GM12878 (cell line): Measurements from ENCODE around the gene NMT1. TPM values are rescaled to one million over a fixed set of nuclear protein-coding genes. Genes with fewer than 3 reads are reported as not detected.
A peak's percentile ranks its signal among the peaks of the same experiment; 100 is the strongest.

Source experiments
- ATAC-seq: fragments of 200-7000 bp; cut with Tn5 transposase; 3 replicates; pipeline ENCODE4 v1.9.1; 2020; ENCODE audit warnings: mild to moderate bottlenecking, moderate library complexity
- BruUV-seq: library from RNA; stranded (reverse); fragments of 400-500 nt; replicated peaks from 2 replicates; lab custom pipeline; 2021; lab: Mats Ljungman, UMichigan
- CTCF ChIA-PET: fragments of 300-600 bp; sonication (Branson Sonifier 250); formaldehyde crosslinking; extraction: SDS; loops from one replicate; lab custom pipeline; 2021; ENCODE audit warnings: inconsistent platforms; lab: Yijun Ruan, JAX
- POLR2A ChIA-PET: fragments of 350-600 bp; formaldehyde crosslinking; extraction: SDS; loops from one replicate; lab custom pipeline; 2021; ENCODE audit warnings: inconsistent platforms; lab: Charles Lee
- RAD21 ChIA-PET: fragments of 300-600 bp; sonication (Branson Sonifier 250); formaldehyde crosslinking; loops from one replicate; lab custom pipeline; 2023; ENCODE audit warnings: antibody characterized with exemption; ENCODE audit not compliant: unreplicated experiment; lab: Charles Lee
- SMC1A ChIA-PET: fragments of 300-600 bp; sonication (Branson Sonifier 250); formaldehyde crosslinking; loops from one replicate; lab custom pipeline; 2023; ENCODE audit not compliant: unreplicated experiment, uncharacterized antibody; lab: Charles Lee
- DNase-seq: peaks from one replicate; pipeline ENCODE4 v3.0.0-alpha.2; 2011; ENCODE audit warnings: low read depth, low spot score
- FAIRE-seq: peaks from 3 replicates; lab custom pipeline; 2011; peaks lifted over from hg19 to GRCh38; lab: Jason Lieb, UNC
- H2AFZ ChIP-seq: 2 replicates; pipeline ENCODE4 v1.6.0; 2011; ENCODE audit warnings: low read depth, low read length, control low read depth; ENCODE audit not compliant: control insufficient read depth
- H3K27ac ChIP-seq: 2 replicates; pipeline ENCODE4 v1.5.1; 2011; ENCODE audit warnings: control low read depth; ENCODE audit not compliant: control insufficient read depth, insufficient read depth
- H3K27me3 ChIP-seq, 2 experiments: replicated peaks in 1 of 2; 2 replicates each; pipeline versions ENCODE4 v1.6.0 to v1.6.1; 2011; ENCODE audit warnings: low read length in 1 of 2; ENCODE audit not compliant: control insufficient read depth in 2 of 2, insufficient read depth in 2 of 2
- H3K36me3 ChIP-seq, 2 experiments: 2 replicates each; pipeline ENCODE4 v1.5.1; 2011; ENCODE audit warnings: low read length in 1 of 2; ENCODE audit not compliant: control insufficient read depth in 2 of 2, insufficient read depth in 2 of 2
- H3K4me1 ChIP-seq: 2 replicates; pipeline ENCODE4 v1.6.1; 2011; ENCODE audit warnings: mild to moderate bottlenecking, low read length, moderate library complexity, mixed read lengths; ENCODE audit not compliant: control insufficient read depth, insufficient read depth
- H3K4me2 ChIP-seq: 2 replicates; pipeline ENCODE4 v1.6.0; 2011; ENCODE audit warnings: control low read depth; ENCODE audit not compliant: control insufficient read depth, insufficient read depth
- H3K4me3 ChIP-seq: fragments of 200-600 bp; sonication (generic); 2 replicates; pipeline ENCODE4 v1.5.1; 2016
- H3K79me2 ChIP-seq: 2 replicates; pipeline ENCODE4 v1.6.0; 2011; ENCODE audit warnings: low read length; ENCODE audit not compliant: control insufficient read depth, insufficient read depth
- H3K9ac ChIP-seq: 2 replicates; pipeline ENCODE4 v1.8.0; 2011; ENCODE audit warnings: low read length, control low read depth, mixed read lengths; ENCODE audit not compliant: control insufficient read depth, insufficient read depth
- H3K9me3 ChIP-seq: replicated peaks from 3 replicates; pipeline ENCODE4 v1.5.1; 2011; ENCODE audit warnings: mild to moderate bottlenecking, low read length; ENCODE audit not compliant: control insufficient read depth, insufficient read depth
- H4K20me1 ChIP-seq: 2 replicates; pipeline ENCODE4 v1.6.0; 2011; ENCODE audit not compliant: control insufficient read depth, insufficient read depth
- GATAD2B ChIP-seq: fragments of 450-650 bp; conservative IDR thresholded peaks from 2 replicates; pipeline ENCODE4 v1.6.1; 2017; ENCODE audit warnings: low read depth, mild to moderate bottlenecking, moderate library complexity
- NR2F1 ChIP-seq: fragments of 450-650 bp; conservative IDR thresholded peaks from 2 replicates; pipeline ENCODE4 v1.6.1; 2017; ENCODE audit warnings: mild to moderate bottlenecking
- RAD21 ChIP-seq: IDR thresholded peaks from 2 replicates; pipeline ENCODE4 v1.6.1; 2011; ENCODE audit warnings: mild to moderate bottlenecking, low read depth, low read length, moderate library complexity; ENCODE audit not compliant: insufficient read depth
- SMC3 ChIP-seq: IDR thresholded peaks from 2 replicates; pipeline ENCODE4 v1.6.1; 2011; ENCODE audit warnings: low read length, improper control_type of control experiment, borderline replicate concordance
- TCF3 ChIP-seq: IDR thresholded peaks from 2 replicates; pipeline ENCODE4 v1.6.1; 2012; ENCODE audit warnings: low read depth, mild to moderate bottlenecking, low read length, borderline replicate concordance; ENCODE audit not compliant: insufficient read depth
- YY1 ChIP-seq: IDR thresholded peaks from 2 replicates; pipeline ENCODE4 v1.6.1; 2011; ENCODE audit warnings: low read depth, mild to moderate bottlenecking, low read length
- WGBS: methylation state at CpG from one replicate; pipeline ENCODE4 v1.1.6; 2016; ENCODE audit warnings: low lambda C conversion rate; ENCODE audit not compliant: insufficient replicate concordance, insufficient coverage; ENCODE audit errors: missing lambda C conversion rate; 5-methylcytosine and 5-hydroxymethylcytosine counted together
- in situ Hi-C: fragments of 300-500 bp; cut with MboI; formaldehyde crosslinking; loops from 9 replicates; pipeline ENCODE4 v1.14.3; 2018; ENCODE audit warnings: mixed read lengths
- intact Hi-C: fragments of 100-400 bp; cut with micrococcal nuclease; formaldehyde crosslinking; loops from one replicate; pipeline ENCODE4 v1.14.2; 2022; ENCODE audit not compliant: unreplicated experiment
- polyA plus RNA-seq, 11 experiments: library from polyadenylated mRNA; depleted of rRNA in 4 of 11; unstranded in 6 of 11; stranded (reverse) in 5 of 11; fragments of >200 nt; fragmentation: Nextera tagmentation in 4 of 11; fragmentation: Illumina TruSeq in 1 of 11; extraction: Ambion mirVana in 4 of 11; extraction: Trizol in 1 of 11; gene quantifications; 1 replicate in 1 of 11; 2 replicates in 10 of 11; pipeline versions ENCODE4 v1.2.1 to v1.2.3, GENCODE V29; 2011 to 2016; ENCODE audit warnings: inconsistent platforms in 2 of 11, missing spikeins in 2 of 11, low read depth in 1 of 11
- total RNA-seq, 4 experiments: library from RNA; depleted of rRNA in 3 of 4; stranded (reverse); fragments of >200 nt in 3 of 4; fragmentation: Illumina TruSeq in 1 of 4; extraction: Trizol in 1 of 4; gene quantifications; 2 replicates each; pipeline versions ENCODE4 v1.2.1 to v1.2.3, GENCODE V29; 2013 to 2021
- TF ChIP-seq, protein P1 (sequence below): fragments of 450-650 bp; IDR thresholded peaks from 2 replicates; pipeline ENCODE4 v1.6.1; 2017; ENCODE audit warnings: mild to moderate bottlenecking
- TF ChIP-seq, protein P2 (sequence below), 3 experiments: IDR thresholded peaks in 2 of 3; conservative IDR thresholded peaks in 1 of 3; 2 replicates each; pipeline ENCODE4 v1.5.1; 2011; ENCODE audit warnings: low read depth in 3 of 3, low read length in 3 of 3, mild to moderate bottlenecking in 3 of 3, control low read depth in 2 of 3, moderate library complexity in 2 of 3, inconsistent platforms in 1 of 3, mixed read lengths in 1 of 3; ENCODE audit not compliant: control insufficient read depth in 2 of 3, insufficient read depth in 1 of 3; ENCODE audit errors: extremely low read depth in 1 of 3

NMT1 gene
- total and polyA plus RNA-seq, 10 of the 15 experiments (the other 5 are each of a cell fraction or from before 2014, with no cell fraction given): 96.7 to 395 (median 222) TPM

DNA sequence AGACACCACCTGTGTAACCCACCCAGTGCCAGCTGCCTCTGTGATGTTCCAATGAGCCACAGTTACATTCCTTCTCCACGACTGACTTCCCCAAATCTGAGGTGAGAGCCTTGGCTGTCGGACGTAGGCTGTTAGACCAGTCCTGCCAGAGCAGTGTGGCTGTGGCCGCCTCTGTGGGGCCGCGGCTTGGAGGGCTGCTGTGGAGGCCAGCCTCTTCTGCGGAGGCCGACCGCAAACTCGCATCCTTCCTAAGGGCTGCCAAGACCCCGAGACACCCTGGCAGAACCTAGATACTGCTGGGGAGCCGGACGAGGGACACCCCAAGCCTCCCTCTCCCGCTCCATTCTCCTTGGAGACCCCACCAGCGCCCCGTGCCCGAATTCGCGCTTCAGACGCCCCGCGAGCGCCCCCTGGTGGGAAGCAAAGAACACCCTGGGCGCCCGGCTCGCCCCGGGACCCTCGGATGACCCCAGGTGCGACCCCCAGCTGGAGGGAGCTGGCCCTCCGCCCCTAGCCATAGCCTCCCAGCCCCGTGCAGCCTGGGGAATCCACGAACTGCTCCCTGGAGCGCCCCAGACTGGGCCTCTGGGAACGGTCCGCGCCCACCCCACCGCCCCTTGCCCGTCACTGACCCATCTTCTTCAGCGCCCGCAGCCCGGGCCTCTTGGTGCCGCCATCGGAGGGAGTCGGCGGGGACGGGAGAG lies 70.7 kb downstream of the NMT1 start:
- H3K9ac ChIP-seq: no peak overlapping the region; the same call in 1 of the 2 replicates
- peaks cover 7% of the 10 kb centered on the region for H3K4me1 ChIP-seq
- peak overlapping the region; percentile 75 for H3K4me3 ChIP-seq
- ChIA-PET CTCF (interaction anchor here (0.9 to 9.4 kb wide), 8 partner anchors 27 to 356 kb away, joined by 3 to 291 read pairs (median 4); no protein-coding TSS in a partner anchor), RAD21 (no interaction called here), SMC1A (no interaction called here)
- peak overlapping the region; percentile 54 for H2AFZ ChIP-seq
- BruUV-seq: no TSS peak
- no peaks in the 10 kb centered on the region for H4K20me1 ChIP-seq
- no peaks in the 10 kb centered on the region for H3K27me3 ChIP-seq
- DNase-seq: no peak
- no peak overlapping the region for H3K27ac ChIP-seq
- in situ Hi-C loops: no loop called here
- TF ChIP-seq NR2F1 (peak; percentile 73), YY1 (no peak), SMC3 (peak; percentile 16; the same call in 1 of the 2 replicates), GATAD2B (peak; percentile 69), RAD21 (peak; percentile 47), TCF3 (no peak)
- TF ChIP-seq, protein P1, sequence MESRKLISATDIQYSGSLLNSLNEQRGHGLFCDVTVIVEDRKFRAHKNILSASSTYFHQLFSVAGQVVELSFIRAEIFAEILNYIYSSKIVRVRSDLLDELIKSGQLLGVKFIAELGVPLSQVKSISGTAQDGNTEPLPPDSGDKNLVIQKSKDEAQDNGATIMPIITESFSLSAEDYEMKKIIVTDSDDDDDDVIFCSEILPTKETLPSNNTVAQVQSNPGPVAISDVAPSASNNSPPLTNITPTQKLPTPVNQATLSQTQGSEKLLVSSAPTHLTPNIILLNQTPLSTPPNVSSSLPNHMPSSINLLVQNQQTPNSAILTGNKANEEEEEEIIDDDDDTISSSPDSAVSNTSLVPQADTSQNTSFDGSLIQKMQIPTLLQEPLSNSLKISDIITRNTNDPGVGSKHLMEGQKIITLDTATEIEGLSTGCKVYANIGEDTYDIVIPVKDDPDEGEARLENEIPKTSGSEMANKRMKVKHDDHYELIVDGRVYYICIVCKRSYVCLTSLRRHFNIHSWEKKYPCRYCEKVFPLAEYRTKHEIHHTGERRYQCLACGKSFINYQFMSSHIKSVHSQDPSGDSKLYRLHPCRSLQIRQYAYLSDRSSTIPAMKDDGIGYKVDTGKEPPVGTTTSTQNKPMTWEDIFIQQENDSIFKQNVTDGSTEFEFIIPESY: peak; percentile 73; the same call in 1 of the 2 replicates
- TF ChIP-seq, protein P2, sequence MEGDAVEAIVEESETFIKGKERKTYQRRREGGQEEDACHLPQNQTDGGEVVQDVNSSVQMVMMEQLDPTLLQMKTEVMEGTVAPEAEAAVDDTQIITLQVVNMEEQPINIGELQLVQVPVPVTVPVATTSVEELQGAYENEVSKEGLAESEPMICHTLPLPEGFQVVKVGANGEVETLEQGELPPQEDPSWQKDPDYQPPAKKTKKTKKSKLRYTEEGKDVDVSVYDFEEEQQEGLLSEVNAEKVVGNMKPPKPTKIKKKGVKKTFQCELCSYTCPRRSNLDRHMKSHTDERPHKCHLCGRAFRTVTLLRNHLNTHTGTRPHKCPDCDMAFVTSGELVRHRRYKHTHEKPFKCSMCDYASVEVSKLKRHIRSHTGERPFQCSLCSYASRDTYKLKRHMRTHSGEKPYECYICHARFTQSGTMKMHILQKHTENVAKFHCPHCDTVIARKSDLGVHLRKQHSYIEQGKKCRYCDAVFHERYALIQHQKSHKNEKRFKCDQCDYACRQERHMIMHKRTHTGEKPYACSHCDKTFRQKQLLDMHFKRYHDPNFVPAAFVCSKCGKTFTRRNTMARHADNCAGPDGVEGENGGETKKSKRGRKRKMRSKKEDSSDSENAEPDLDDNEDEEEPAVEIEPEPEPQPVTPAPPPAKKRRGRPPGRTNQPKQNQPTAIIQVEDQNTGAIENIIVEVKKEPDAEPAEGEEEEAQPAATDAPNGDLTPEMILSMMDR (IDR thresholded peaks at IDR 0.05 in 2 of 3, conservative IDR thresholded peaks at IDR 0.05 in 1 of 3; ENCODE audit: control insufficient read depth in 2 of 3, extremely low read depth in 1 of 3, insufficient read depth in 1 of 3, low read depth in 3 of 3, low read length in 3 of 3): peak; percentile 64 to 79 (median 73)
- TF ChIP-seq, all 136 proteins: peak for 6
- no peaks in the 10 kb centered on the region for H3K9me3 ChIP-seq
- ATAC-seq (no peak), FAIRE-seq (no peak)
- no peaks in the 10 kb centered on the region for H3K36me3 ChIP-seq
- POLR2A ChIA-PET: no interaction called here
- 11% methylated on average over 46 of the region's 46 CpGs for WGBS
- peak overlapping the region; percentile 99 for H3K4me2 ChIP-seq
- intact Hi-C loops: loop anchor here (2.0 kb wide), 2 partner anchors 109 to 357 kb away; no protein-coding TSS in a partner anchor
- peaks cover 4% of the 10 kb centered on the region for H3K79me2 ChIP-seq
